RWPE2 (cell line): Measurements from ENCODE around the gene PTPRQ.

Experiments used
- ATAC-seq: fragments of 200-7000 bp; cut with Tn5 transposase; 3 replicates; pipeline ENCODE4 v1.9.1; 2021; ENCODE audit warnings: low read depth
- DNase-seq: peaks from one replicate; pipeline ENCODE4 v3.0.0-alpha.2; 2020; ENCODE audit warnings: low spot score
- H3K27ac ChIP-seq: fragments of 450-650 bp; 2 replicates; pipeline ENCODE4 v1.5.1; 2017; ENCODE audit warnings: mild to moderate bottlenecking; ENCODE audit not compliant: poor library complexity, severe bottlenecking
- H3K27me3 ChIP-seq: fragments of 250-450 bp; sonication (Bioruptor Pico); 2 replicates; pipeline ENCODE4 v1.5.1; 2021; ENCODE audit warnings: mild to moderate bottlenecking, moderate library complexity; ENCODE audit not compliant: insufficient read depth, poor library complexity, severe bottlenecking
- H3K36me3 ChIP-seq: fragments of 250-450 bp; sonication (Bioruptor Pico); 2 replicates; pipeline ENCODE4 v1.5.1; 2020; ENCODE audit warnings: low read depth, mild to moderate bottlenecking, moderate library complexity
- H3K4me1 ChIP-seq: fragments of 250-450 bp; sonication (Bioruptor Pico); 2 replicates; pipeline ENCODE4 v1.5.1; 2021; ENCODE audit warnings: mild to moderate bottlenecking, moderate library complexity; ENCODE audit not compliant: insufficient read depth, poor library complexity, severe bottlenecking
- H3K4me3 ChIP-seq: fragments of 250-450 bp; sonication (Bioruptor Pico); 2 replicates; pipeline ENCODE4 v1.5.1; 2021; ENCODE audit warnings: mild to moderate bottlenecking, moderate library complexity; ENCODE audit not compliant: severe bottlenecking
- H3K9me3 ChIP-seq: fragments of 250-450 bp; sonication (Bioruptor Pico); 2 replicates; pipeline ENCODE4 v1.5.1; 2021; ENCODE audit warnings: mild to moderate bottlenecking, moderate library complexity; ENCODE audit not compliant: severe bottlenecking
- CTCF ChIP-seq: fragments of 450-650 bp; IDR thresholded peaks from one replicate; pipeline ENCODE4 v1.5.1; 2017; ENCODE audit warnings: mild to moderate bottlenecking, moderate library complexity; ENCODE audit not compliant: poor library complexity, severe bottlenecking

The PTPRQ gene

GRCh38 chr12:80512781-80513180 lies 68.7 kb downstream of the PTPRQ start:
- no peak for TF ChIP-seq CTCF
- Histone ChIP-seq H3K4me3 (no peak overlapping the region), H3K4me1 (peaks cover 14% of the 10 kb centered on the region), H3K36me3 (no peaks in the 10 kb centered on the region), H3K27ac (no peak overlapping the region), H3K9me3 (no peaks in the 10 kb centered on the region), H3K27me3 (no peaks in the 10 kb centered on the region)
- ATAC-seq (no peak), DNase-seq (peak; percentile 19)

GRCh38 chr12:80513211-80513610 lies 69.2 kb downstream of the PTPRQ start:
- H3K4me3 ChIP-seq, result no peak overlapping the region
- peak; percentile 14 for DNase-seq
- TF ChIP-seq CTCF, result no peak

GRCh38 chr12:80517655-80518054 lies 73.6 kb downstream of the PTPRQ start:
- Histone ChIP-seq H3K36me3 (no peaks in the 10 kb centered on the region), H3K9me3 (no peaks in the 10 kb centered on the region), H3K27ac (no peak overlapping the region), H3K4me1 (no peaks in the 10 kb centered on the region), H3K27me3 (no peaks in the 10 kb centered on the region), H3K4me3 (no peak overlapping the region)
- ATAC-seq (no peak), DNase-seq (no peak)
- TF ChIP-seq CTCF, result no peak

More at GRCh38 chr12:80513211-80513610, 69.2 kb downstream of the PTPRQ start:
- no peak for ATAC-seq
- Histone ChIP-seq H3K27ac (no peak overlapping the region), H3K36me3 (no peaks in the 10 kb centered on the region), H3K4me1 (peaks cover 14% of the 10 kb centered on the region), H3K27me3 (no peaks in the 10 kb centered on the region), H3K9me3 (no peaks in the 10 kb centered on the region)

GRCh38 chr12:80531646-80532045 lies 87.6 kb downstream of the PTPRQ start:
- H3K4me1 ChIP-seq, result no peaks in the 10 kb centered on the region
- no peak for DNase-seq
- H3K27ac ChIP-seq, result no peak overlapping the region
- ATAC-seq, result no peak
- H3K27me3 ChIP-seq, result no peaks in the 10 kb centered on the region
- no peak overlapping the region for H3K4me3 ChIP-seq
- no peak for TF ChIP-seq CTCF
- no peaks in the 10 kb centered on the region for H3K9me3 ChIP-seq
- no peaks in the 10 kb centered on the region for H3K36me3 ChIP-seq

- no peak for DNase-seq
- Histone ChIP-seq H3K27me3 (no peaks in the 10 kb centered on the region), H3K27ac (no peak overlapping the region), H3K4me3 (no peak overlapping the region), H3K4me1 (no peaks in the 10 kb centered on the region), H3K9me3 (no peaks in the 10 kb centered on the region), H3K36me3 (no peaks in the 10 kb centered on the region)
- no peak for TF ChIP-seq CTCF
- no peak for ATAC-seq
Measured at GRCh38 chr12:80539029-80539428, 95.0 kb downstream of the PTPRQ start.
